ENCODE data around the gene CNBD2. TPM values are rescaled to one million over a fixed set of nuclear protein-coding genes. Genes with fewer than 3 reads are reported as not detected.
"Not testable (repeated sequence)": the region's sequence is repeated elsewhere in the genome, so short reads cannot be mapped to it uniquely, and the experiment has no call there.

CNBD2 gene
- total RNA-seq, 1 donor from 2014 or later, result 3.0 TPM

DNA sequence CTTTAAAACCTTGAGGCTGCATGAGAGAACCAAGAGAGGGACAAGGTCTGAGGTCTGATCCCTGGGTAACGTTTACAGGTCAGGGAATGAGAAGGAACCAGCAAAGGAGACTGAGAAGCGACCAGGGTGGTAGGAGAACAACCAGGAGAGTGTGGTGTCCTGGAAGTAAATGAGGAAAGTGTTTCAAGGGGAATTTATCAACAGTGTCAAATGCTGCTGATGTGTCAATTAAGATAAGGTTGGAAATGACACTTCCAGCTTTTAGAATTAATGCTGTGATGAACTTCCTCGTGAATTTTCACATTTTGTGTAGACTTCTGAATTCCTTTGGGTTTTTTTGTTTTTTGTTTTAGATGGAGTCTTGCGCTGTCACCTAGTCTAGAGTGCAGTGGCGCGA lies 83.7 kb downstream of the CNBD2 start:
- FAIRE-seq (no peak), DNase-seq (ENCODE audit: low read depth) (no peak)
- H3K9me3 Mint-ChIP-seq (ENCODE audit: unreplicated experiment), result no peaks in the 10 kb centered on the region
- peaks cover 5% of the 10 kb centered on the region for H3K36me3 ChIP-seq (ENCODE audit: insufficient read depth, low read length)
- H3K27me3 ChIP-seq (ENCODE audit: insufficient read depth, low read length), result no peaks in the 10 kb centered on the region
- H3K79me2 ChIP-seq (ENCODE audit: insufficient read depth, low read length), result peaks cover 35% of the 10 kb centered on the region
- H3K4me1 ChIP-seq (ENCODE audit: insufficient read depth, low read length), result peaks cover 4% of the 10 kb centered on the region
- no peak overlapping the region for H3K4me3 ChIP-seq (ENCODE audit: insufficient read depth, low read depth, low read length)
- peaks cover 8% of the 10 kb centered on the region for H3K36me3 Mint-ChIP-seq (ENCODE audit: low read depth, unreplicated experiment)
- no peak overlapping the region for H3K4me2 ChIP-seq (ENCODE audit: low read length)
- no peak overlapping the region for H3K9ac ChIP-seq (ENCODE audit: low read length)
- peaks cover 8% of the 10 kb centered on the region for H3K4me1 Mint-ChIP-seq (ENCODE audit: low read depth, unreplicated experiment)
- H3K27ac Mint-ChIP-seq (ENCODE audit: unreplicated experiment), result no peak overlapping the region
- H2AFZ ChIP-seq (ENCODE audit: low read depth, low read length), result no peak overlapping the region
- no peaks in the 10 kb centered on the region for H3K9me3 ChIP-seq (ENCODE audit: insufficient read depth, low read depth, low read length)
- H3K27me3 Mint-ChIP-seq (ENCODE audit: low read depth, unreplicated experiment), result peaks cover 13% of the 10 kb centered on the region
- peaks cover 19% of the 10 kb centered on the region for H4K20me1 ChIP-seq (ENCODE audit: insufficient read depth, low read length)
- TF ChIP-seq, protein P1, sequence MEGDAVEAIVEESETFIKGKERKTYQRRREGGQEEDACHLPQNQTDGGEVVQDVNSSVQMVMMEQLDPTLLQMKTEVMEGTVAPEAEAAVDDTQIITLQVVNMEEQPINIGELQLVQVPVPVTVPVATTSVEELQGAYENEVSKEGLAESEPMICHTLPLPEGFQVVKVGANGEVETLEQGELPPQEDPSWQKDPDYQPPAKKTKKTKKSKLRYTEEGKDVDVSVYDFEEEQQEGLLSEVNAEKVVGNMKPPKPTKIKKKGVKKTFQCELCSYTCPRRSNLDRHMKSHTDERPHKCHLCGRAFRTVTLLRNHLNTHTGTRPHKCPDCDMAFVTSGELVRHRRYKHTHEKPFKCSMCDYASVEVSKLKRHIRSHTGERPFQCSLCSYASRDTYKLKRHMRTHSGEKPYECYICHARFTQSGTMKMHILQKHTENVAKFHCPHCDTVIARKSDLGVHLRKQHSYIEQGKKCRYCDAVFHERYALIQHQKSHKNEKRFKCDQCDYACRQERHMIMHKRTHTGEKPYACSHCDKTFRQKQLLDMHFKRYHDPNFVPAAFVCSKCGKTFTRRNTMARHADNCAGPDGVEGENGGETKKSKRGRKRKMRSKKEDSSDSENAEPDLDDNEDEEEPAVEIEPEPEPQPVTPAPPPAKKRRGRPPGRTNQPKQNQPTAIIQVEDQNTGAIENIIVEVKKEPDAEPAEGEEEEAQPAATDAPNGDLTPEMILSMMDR (IDR thresholded peaks at IDR 0.05; ENCODE audit: insufficient read depth, low read depth, low read length), result no peak
- TF ChIP-seq EZH2 (IDR thresholded peaks at IDR 0.05; ENCODE audit: insufficient read depth, low read length), result no peak
- H3K4me3 Mint-ChIP-seq (ENCODE audit: unreplicated experiment), result no peak overlapping the region
- no peak overlapping the region for H3K27ac ChIP-seq (ENCODE audit: low read depth, low read length)

DNA sequence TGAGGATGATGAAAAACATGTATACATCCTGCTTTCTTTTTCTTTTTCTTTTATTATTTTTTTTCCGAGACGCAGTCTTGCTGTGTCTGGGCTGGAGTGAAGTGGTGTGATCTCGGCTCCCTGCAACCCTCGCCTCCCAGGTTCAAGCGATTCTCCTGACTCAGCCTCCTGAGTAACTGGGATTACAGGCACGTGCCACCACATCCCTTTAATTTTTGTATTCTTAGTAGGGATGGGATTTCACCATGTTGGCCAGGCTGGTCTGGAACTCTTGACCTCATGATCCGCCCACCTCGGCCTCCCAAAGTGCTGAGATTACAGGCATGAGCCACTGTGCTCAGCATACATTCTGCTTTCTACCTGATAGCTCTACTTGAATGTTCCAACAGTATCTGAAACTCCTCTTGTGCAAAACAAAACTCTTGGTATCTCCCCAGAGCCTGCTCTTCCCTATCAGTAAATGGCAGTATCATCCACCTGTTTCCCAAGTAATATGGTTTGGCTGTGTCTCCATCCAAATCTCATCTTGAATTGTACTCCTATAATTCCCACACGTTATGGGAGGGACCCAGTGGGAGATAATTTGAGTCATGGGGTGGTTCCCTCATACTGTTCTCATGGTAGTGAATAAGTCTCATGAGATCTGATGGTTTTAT lies 85.6 kb downstream of the CNBD2 start:
- H3K36me3 Mint-ChIP-seq (ENCODE audit: low read depth, unreplicated experiment); H3K4me3 ChIP-seq (ENCODE audit: insufficient read depth, low read depth, low read length); H3K9me3 ChIP-seq (ENCODE audit: insufficient read depth, low read depth, low read length); DNase-seq (ENCODE audit: low read depth); H2AFZ ChIP-seq (ENCODE audit: low read depth, low read length); H3K4me1 Mint-ChIP-seq (ENCODE audit: low read depth, unreplicated experiment); H3K27ac Mint-ChIP-seq (ENCODE audit: unreplicated experiment); H3K4me2 ChIP-seq (ENCODE audit: low read length); H3K27me3 ChIP-seq (ENCODE audit: insufficient read depth, low read length); H4K20me1 ChIP-seq (ENCODE audit: insufficient read depth, low read length); H3K4me1 ChIP-seq (ENCODE audit: insufficient read depth, low read length); H3K9ac ChIP-seq (ENCODE audit: low read length); H3K27ac ChIP-seq (ENCODE audit: low read depth, low read length); H3K9me3 Mint-ChIP-seq (ENCODE audit: unreplicated experiment); H3K4me3 Mint-ChIP-seq (ENCODE audit: unreplicated experiment); H3K36me3 ChIP-seq (ENCODE audit: insufficient read depth, low read length); FAIRE-seq: not testable (repeated sequence)
- H3K79me2 ChIP-seq (ENCODE audit: insufficient read depth, low read length), result peaks cover 17% of the 10 kb centered on the region
- peaks cover 13% of the 10 kb centered on the region for H3K27me3 Mint-ChIP-seq (ENCODE audit: low read depth, unreplicated experiment)

DNA sequence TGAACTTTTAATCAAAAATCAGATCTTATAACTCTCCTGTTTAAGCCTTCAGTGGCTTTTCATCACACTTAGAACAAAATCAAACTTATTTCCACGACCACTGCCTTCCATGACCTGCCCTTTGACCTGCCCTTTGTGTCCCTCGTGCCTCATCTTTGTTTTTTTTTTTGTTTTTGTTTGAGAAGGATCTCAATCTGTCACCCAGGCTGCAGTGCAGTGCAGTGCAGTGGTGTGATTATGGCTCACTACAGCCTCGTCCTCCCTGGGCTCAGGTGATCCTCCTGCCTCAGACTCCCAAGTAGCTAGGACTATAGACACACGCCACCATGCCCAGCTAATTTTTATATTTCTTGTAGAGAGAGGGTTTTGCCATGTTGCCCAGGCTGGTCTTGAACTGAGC lies 86.8 kb downstream of the CNBD2 start:
- no peaks in the 10 kb centered on the region for H3K36me3 Mint-ChIP-seq (ENCODE audit: low read depth, unreplicated experiment)
- Histone ChIP-seq H3K4me3 (ENCODE audit: insufficient read depth, low read depth, low read length) (no peak overlapping the region), H4K20me1 (ENCODE audit: insufficient read depth, low read length) (no peaks in the 10 kb centered on the region), H3K4me2 (ENCODE audit: low read length) (no peak overlapping the region), H3K9ac (ENCODE audit: low read length) (no peak overlapping the region), H3K79me2 (ENCODE audit: insufficient read depth, low read length) (peaks cover 7% of the 10 kb centered on the region), H3K36me3 (ENCODE audit: insufficient read depth, low read length) (no peaks in the 10 kb centered on the region), H3K4me1 (ENCODE audit: insufficient read depth, low read length) (no peaks in the 10 kb centered on the region), H3K9me3 (ENCODE audit: insufficient read depth, low read depth, low read length) (no peaks in the 10 kb centered on the region), H3K27ac (ENCODE audit: low read depth, low read length) (no peak overlapping the region), H2AFZ (ENCODE audit: low read depth, low read length) (no peak overlapping the region), H3K27me3 (ENCODE audit: insufficient read depth, low read length) (no peaks in the 10 kb centered on the region)
- DNase-seq (ENCODE audit: low read depth) (no peak), FAIRE-seq (no peak)
- no peak overlapping the region for H3K4me3 Mint-ChIP-seq (ENCODE audit: unreplicated experiment)
- TF ChIP-seq EZH2 (IDR thresholded peaks at IDR 0.05; ENCODE audit: insufficient read depth, low read length), result no peak
- TF ChIP-seq, protein P1 (IDR thresholded peaks at IDR 0.05; ENCODE audit: insufficient read depth, low read depth, low read length), result no peak
- H3K27ac Mint-ChIP-seq (ENCODE audit: unreplicated experiment), result no peak overlapping the region
- H3K9me3 Mint-ChIP-seq (ENCODE audit: unreplicated experiment), result no peaks in the 10 kb centered on the region
- H3K27me3 Mint-ChIP-seq (ENCODE audit: low read depth, unreplicated experiment), result peaks cover 13% of the 10 kb centered on the region
- peaks cover 2% of the 10 kb centered on the region for H3K4me1 Mint-ChIP-seq (ENCODE audit: low read depth, unreplicated experiment)
